Naive B cell (primary cell): ENCODE results near the gene GLRA3. TPM values are rescaled to one million over a fixed set of nuclear protein-coding genes. Genes with fewer than 3 reads are reported as not detected.
"Not testable (repeated sequence)": the region's sequence is repeated elsewhere in the genome, so short reads cannot be mapped to it uniquely, and the experiment has no call there.

ENCODE experiments used
- ATAC-seq, 2 donors: fragments of 150-1000 bp; cut with Tn5 transposase; 2 replicates each; pipeline ENCODE4 v1.10.0; 2021; ENCODE audit warnings: low read depth in 2 of 2, mild to moderate bottlenecking in 2 of 2, moderate library complexity in 2 of 2
- DNase-seq: peaks from one replicate; pipeline ENCODE4 v3.0.0; 2022
- H3K27ac Mint-ChIP-seq, 6 donors: one replicate each; pipeline ENCODE4 v1.8.0; 2020 to 2022; ENCODE audit warnings: mild to moderate bottlenecking in 6 of 6, mixed read lengths in 6 of 6, moderate library complexity in 5 of 6, inconsistent platforms in 2 of 6
- H3K27me3 Mint-ChIP-seq, 3 donors: one replicate each; pipeline ENCODE4 v1.8.0; 2021 to 2022; ENCODE audit warnings: mixed read lengths in 3 of 3, mild to moderate bottlenecking in 1 of 3
- H3K36me3 Mint-ChIP-seq, 2 donors: one replicate each; pipeline ENCODE4 v1.8.0; 2020 to 2022; ENCODE audit warnings: mixed read lengths in 2 of 2, inconsistent platforms in 1 of 2, mild to moderate bottlenecking in 1 of 2
- H3K4me1 Mint-ChIP-seq, 3 donors: one replicate each; pipeline ENCODE4 v1.8.0; 2020 to 2022; ENCODE audit warnings: mixed read lengths in 3 of 3, inconsistent platforms in 1 of 3, mild to moderate bottlenecking in 1 of 3, moderate library complexity in 1 of 3
- H3K4me3 Mint-ChIP-seq, 8 donors: one replicate each; pipeline ENCODE4 v1.8.0; 2020 to 2022; ENCODE audit warnings: mild to moderate bottlenecking in 8 of 8, mixed read lengths in 8 of 8, moderate library complexity in 8 of 8, inconsistent platforms in 2 of 8
- H3K9me3 Mint-ChIP-seq, 7 donors: one replicate each; pipeline ENCODE4 v1.8.0; 2020 to 2022; ENCODE audit warnings: mixed read lengths in 7 of 7, mild to moderate bottlenecking in 5 of 7, inconsistent platforms in 2 of 7, moderate library complexity in 1 of 7
- polyA plus RNA-seq, 6 donors: library from polyadenylated mRNA; unstranded; fragments of 300-500 nt; fragmentation: Illumina TruSeq; gene quantifications; one replicate each; pipeline ENCODE4 v1.2.3, GENCODE V29; 2021; ENCODE audit warnings: low read depth in 6 of 6

The GLRA3 gene
- polyA plus RNA-seq, 6 donors from 2014 or later: 0.04 TPM; not detected in 5

DNA sequence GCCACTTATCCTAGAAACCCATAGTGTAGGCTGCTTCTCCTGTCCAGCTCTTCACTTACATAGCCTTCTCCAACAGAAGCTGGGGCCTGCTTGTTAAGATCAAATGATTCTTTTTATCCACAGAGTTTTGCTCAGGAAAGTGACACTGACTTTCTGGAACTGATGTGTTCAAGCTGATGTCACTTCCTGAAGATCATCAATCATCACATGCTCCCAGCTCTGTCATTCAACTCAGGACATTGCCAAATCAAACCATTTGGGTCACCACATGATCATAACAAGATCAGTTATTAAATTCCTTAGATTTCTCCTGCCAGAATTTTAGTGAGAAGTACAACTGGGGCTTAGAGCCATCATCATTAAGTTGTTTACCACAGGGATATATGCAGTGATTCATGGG lies 39.4 kb downstream of the GLRA3 start:
- no peak for DNase-seq
- no peak for ATAC-seq
- peaks cover 0 to 3% (median 0%) of the 10 kb centered on the region in 7 donors for H3K9me3 Mint-ChIP-seq
- no peaks in the 10 kb centered on the region for H3K27me3 Mint-ChIP-seq
- H3K27ac Mint-ChIP-seq: no peak overlapping the region
- no peaks in the 10 kb centered on the region for H3K36me3 Mint-ChIP-seq
- no peak overlapping the region for H3K4me3 Mint-ChIP-seq
- H3K4me1 Mint-ChIP-seq: no peaks in the 10 kb centered on the region

DNA sequence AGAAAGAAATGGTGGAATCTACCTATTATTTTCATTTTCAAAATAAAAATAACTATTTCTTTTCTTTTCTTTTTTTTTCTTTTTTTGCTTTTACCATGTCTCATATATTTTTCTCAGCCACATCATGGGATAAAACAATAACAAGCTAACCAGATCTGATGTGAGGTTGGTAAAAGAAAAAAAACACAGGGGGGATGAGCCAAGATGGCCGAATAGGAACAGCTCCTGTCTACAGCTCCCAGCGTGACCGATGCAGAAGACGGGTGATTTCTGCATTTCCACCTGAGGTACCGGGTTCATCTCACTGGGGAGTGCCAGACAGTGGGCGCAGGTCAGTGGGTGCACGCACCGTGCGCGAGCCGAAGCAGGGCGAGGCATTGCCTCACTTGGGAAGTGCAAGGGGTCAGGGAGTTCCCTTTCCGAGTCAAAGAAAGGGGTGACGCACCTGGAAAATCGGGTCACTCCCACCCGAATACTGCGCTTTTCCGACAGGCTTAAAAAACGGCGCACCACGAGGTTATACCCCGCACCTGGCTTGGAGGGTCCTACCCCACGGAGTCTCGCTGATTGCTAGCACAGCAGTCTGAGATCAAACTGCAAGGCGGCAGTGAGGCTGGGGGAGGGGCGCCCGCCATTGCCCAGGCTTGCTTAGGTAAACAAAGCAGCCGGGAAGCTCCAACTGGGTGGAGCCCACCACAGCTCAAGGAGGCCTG lies 50.6 kb downstream of the GLRA3 start:
- not testable (repeated sequence) for H3K9me3 Mint-ChIP-seq, H3K4me1 Mint-ChIP-seq, DNase-seq, H3K36me3 Mint-ChIP-seq, ATAC-seq, H3K27me3 Mint-ChIP-seq, H3K4me3 Mint-ChIP-seq
- H3K27ac Mint-ChIP-seq: peak overlapping the region in 1 of 6 donors; percentile 29

DNA sequence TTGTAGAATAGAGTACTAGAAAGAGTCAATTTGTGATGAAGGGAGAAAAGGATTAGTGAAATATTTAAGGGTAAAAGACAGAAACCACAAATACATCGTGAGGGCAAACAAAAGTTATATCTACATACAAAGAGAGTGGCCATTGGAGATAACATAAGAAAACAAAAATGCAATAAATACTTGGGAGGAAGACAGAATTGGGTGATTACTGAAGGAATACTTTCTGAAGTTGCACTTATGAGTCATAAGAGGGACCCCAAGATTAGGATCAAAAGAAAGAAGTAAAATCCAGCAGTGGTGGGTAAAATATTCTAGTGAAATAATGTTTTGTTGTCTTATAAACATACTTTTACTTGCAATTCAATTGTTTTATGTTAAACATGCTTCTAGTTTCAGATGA lies 53.7 kb downstream of the GLRA3 start:
- no peak for ATAC-seq
- peaks cover 0 to 5% (median 0%) of the 10 kb centered on the region in 7 donors for H3K9me3 Mint-ChIP-seq
- no peak overlapping the region for H3K27ac Mint-ChIP-seq
- no peak overlapping the region for H3K4me3 Mint-ChIP-seq
- H3K4me1 Mint-ChIP-seq: no peaks in the 10 kb centered on the region
- H3K27me3 Mint-ChIP-seq: no peaks in the 10 kb centered on the region
- no peaks in the 10 kb centered on the region for H3K36me3 Mint-ChIP-seq
- DNase-seq: no peak

DNA sequence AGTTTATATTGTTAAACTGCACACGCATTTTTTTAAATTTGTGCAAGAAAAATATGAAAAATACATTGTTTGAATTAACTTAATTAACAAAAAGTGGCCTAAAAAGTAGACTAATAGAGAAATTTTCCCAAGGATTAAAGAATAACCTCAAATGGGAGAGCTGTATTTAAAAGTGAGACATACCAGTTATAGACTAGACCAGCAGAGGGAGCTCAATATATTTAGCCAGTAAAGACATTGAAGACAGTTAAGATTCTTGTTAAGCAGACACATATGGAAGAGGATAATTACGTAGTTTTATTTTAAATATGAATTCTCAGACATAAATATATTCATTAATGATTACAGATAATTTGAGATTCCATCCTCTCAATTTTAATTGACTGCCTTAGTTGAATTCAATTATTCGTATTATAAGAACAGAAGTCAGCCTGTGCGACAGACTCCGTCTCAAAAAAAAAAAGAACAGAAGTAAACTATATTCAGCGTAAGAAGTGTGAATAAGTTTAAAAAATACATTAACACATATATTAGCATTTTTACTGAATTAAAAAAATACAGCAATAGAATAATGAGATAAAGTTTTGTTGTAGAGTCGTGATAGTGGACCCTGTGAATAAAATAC lies 64.8 kb downstream of the GLRA3 start:
- Mint-ChIP-seq H3K36me3 (no peaks in the 10 kb centered on the region), H3K4me3 (no peak overlapping the region), H3K27me3 (peaks cover 0 to 3% (median 0%) of the 10 kb centered on the region in 3 donors), H3K9me3 (no peaks in the 10 kb centered on the region), H3K27ac (no peak overlapping the region), H3K4me1 (no peaks in the 10 kb centered on the region)
- DNase-seq (no peak), ATAC-seq (no peak)

DNA sequence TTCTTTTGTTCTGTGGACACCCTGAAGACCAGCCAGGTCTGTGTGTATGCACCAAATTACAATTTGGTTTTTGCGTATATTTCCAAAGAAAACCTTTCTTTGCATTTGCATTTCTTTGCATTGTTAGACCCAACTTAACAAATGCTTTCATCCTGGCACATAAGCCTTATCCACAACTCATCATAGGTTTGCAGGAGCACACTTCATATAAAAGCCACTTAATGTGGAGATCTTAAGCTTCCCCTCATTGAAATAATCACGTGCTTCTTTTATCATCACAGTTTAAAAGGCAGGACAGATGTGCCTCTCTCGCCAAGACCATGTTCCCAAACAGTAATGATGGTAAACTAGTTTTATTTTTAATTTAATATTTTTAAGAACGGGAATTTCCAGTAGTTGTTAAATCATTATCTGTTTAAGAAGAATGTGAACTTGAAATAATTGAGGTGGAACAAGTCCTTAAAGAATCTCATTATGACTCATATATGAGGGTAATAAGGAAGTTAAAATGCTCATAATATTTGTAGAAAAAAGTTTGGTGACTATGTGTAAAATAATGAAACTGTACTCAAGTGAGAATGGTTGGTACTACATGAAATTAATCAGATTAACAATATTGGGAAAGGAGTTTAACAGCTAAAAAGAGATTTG lies 65.5 kb downstream of the GLRA3 start:
- Mint-ChIP-seq H3K4me1 (no peaks in the 10 kb centered on the region), H3K9me3 (no peaks in the 10 kb centered on the region), H3K4me3 (no peak overlapping the region), H3K27me3 (peaks cover 0 to 3% (median 0%) of the 10 kb centered on the region in 3 donors), H3K27ac (no peak overlapping the region), H3K36me3 (no peaks in the 10 kb centered on the region)
- DNase-seq (no peak), ATAC-seq (no peak)

DNA sequence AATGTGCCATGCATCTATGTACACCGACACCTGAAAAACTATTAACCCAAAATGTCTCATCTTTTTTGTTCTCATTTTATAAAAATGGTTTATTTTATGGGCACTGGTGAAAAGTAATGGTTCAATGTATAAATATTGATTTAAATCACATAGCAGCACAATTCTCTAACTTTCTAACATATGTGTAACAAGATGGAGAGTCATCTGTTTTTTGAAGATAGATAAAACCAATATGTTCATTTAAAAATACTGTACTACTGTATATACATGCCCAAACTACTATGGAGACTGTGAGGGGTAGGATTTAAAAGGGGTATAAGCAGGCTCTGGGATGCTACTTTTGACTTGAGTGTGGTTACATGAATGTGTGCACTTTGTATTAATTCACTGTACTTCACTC lies 67.6 kb downstream of the GLRA3 start:
- H3K4me1 Mint-ChIP-seq: no peaks in the 10 kb centered on the region
- H3K27ac Mint-ChIP-seq: no peak overlapping the region
- no peaks in the 10 kb centered on the region for H3K9me3 Mint-ChIP-seq

DNA sequence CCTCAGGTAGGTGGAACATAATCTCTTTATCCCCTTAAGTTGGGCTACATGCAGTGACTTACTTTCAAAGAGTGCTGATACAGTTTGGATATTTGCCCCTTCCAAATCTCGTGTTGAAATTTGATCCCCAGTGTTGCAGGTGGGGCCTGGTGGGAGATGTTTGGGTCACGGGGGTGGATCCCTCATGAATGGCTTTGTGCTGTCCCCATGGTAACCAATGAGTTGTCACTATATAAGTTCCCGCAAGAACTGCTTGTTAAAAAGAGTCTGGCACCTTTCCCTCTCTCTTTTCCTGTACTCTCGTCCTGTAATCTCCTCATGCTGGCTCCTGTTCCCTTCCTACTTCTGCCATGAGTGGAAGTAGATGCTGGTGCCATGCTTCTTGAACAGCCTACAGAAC lies 71.3 kb downstream of the GLRA3 start:
- DNase-seq (no peak), ATAC-seq (no peak)
- H3K9me3 Mint-ChIP-seq: no peaks in the 10 kb centered on the region
- no peaks in the 10 kb centered on the region for H3K4me1 Mint-ChIP-seq
- H3K36me3 Mint-ChIP-seq: no peaks in the 10 kb centered on the region
- no peak overlapping the region for H3K27ac Mint-ChIP-seq
- H3K27me3 Mint-ChIP-seq: peaks cover 0 to 6% (median 0%) of the 10 kb centered on the region in 3 donors
- no peak overlapping the region for H3K4me3 Mint-ChIP-seq

More for the DNA sequence above, 67.6 kb downstream of the GLRA3 start:
- ATAC-seq (no peak), DNase-seq (no peak)
- no peak overlapping the region for H3K4me3 Mint-ChIP-seq
- H3K27me3 Mint-ChIP-seq: peaks cover 0 to 6% (median 0%) of the 10 kb centered on the region in 3 donors
- H3K36me3 Mint-ChIP-seq: no peaks in the 10 kb centered on the region

DNA sequence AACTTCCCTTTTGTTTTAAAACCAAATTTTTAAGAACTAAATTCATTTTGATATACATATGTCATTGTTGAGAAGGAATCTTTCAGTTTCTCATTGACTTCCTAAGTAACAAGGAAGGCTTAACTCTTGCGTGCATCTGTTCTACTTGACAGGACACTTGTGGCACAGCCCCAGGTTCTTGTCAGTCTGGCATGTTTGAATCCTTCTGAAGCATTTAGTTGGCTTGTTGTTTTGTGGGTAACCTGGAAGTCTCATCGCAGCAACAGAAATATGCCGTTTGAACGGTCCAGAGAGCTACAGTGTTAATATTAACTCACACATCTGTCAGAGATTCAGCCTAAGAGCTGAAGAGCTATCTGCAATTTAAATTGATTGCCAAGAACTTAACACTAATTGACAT lies 76.0 kb downstream of the GLRA3 start:
- H3K36me3 Mint-ChIP-seq: no peaks in the 10 kb centered on the region
- no peak overlapping the region for H3K4me3 Mint-ChIP-seq
- ATAC-seq (no peak), DNase-seq (no peak)
- no peak overlapping the region for H3K27ac Mint-ChIP-seq
- H3K27me3 Mint-ChIP-seq: peaks cover 0 to 3% (median 0%) of the 10 kb centered on the region in 3 donors
- H3K9me3 Mint-ChIP-seq: no peaks in the 10 kb centered on the region
- no peaks in the 10 kb centered on the region for H3K4me1 Mint-ChIP-seq

DNA sequence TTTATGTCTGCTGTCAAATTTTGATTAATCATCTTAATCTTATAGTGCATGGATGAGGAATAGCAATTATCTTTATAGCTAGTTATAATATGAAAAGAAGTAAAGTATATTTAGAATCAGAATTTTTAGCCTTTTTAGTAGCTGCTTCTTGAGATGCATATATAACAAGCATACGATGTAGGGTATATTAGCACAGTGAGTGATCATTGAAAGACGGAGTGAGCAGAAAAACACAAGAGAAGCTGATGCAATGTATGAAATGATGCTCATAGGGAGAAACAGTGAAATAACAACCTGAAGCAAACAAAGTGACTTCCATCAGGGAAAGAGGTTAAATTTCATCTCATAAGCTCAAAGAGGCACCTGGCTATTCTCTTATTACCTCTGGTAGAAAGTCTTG lies 77.0 kb downstream of the GLRA3 start:
- DNase-seq (no peak), ATAC-seq (no peak)
- no peak overlapping the region for H3K27ac Mint-ChIP-seq
- H3K36me3 Mint-ChIP-seq: no peaks in the 10 kb centered on the region
- peaks cover 0 to under 1% (median 0%) of the 10 kb centered on the region in 7 donors for H3K9me3 Mint-ChIP-seq
- no peaks in the 10 kb centered on the region for H3K4me1 Mint-ChIP-seq
- H3K4me3 Mint-ChIP-seq: no peak overlapping the region
- peaks cover 0 to 3% (median 0%) of the 10 kb centered on the region in 3 donors for H3K27me3 Mint-ChIP-seq

DNA sequence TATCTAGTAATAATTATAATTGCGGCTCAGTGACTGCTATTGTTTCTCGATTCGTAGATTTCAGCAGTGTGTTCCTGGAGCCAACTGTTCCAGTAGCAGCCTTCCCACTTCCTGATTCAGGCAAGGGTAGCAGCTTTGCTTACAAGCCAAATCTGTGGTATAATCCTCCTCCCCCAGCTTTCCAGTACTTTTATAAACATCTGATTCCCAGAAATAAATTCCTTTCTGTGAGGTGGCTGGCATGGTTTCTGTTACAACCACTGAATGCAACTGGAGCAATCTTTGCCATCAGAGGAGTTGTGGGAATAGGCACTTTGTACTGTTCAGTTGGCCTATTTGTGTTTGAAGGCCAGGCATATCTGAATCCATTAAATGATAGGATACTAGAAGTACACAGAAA lies 80.0 kb downstream of the GLRA3 start:
- DNase-seq (no peak), ATAC-seq (no peak)
- H3K9me3 Mint-ChIP-seq: peaks cover 0 to 21% (median 8%) of the 10 kb centered on the region in 7 donors
- H3K4me3 Mint-ChIP-seq: no peak overlapping the region
- no peaks in the 10 kb centered on the region for H3K27me3 Mint-ChIP-seq
- H3K36me3 Mint-ChIP-seq: no peaks in the 10 kb centered on the region
- no peaks in the 10 kb centered on the region for H3K4me1 Mint-ChIP-seq
- H3K27ac Mint-ChIP-seq: no peak overlapping the region

DNA sequence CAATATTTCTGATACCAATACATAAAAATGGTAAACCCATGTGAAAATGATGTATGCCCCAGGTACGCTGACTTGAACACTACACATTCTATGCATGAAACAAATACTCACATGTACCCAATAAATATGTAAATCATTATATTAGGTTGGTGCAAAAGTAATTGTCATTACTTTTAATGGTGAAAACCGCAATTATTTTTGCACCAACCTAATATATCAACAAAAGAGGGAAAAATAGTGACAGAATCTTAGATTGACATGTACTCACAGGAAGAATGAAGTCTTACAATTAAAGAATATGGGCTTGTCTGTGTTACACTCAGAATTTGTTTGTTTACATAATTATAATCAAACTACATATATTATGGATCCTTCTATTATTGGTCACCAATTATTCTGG lies 82.3 kb downstream of the GLRA3 start:
- ATAC-seq (no peak), DNase-seq (no peak)
- H3K4me3 Mint-ChIP-seq: no peak overlapping the region
- peaks cover 0 to 21% (median 8%) of the 10 kb centered on the region in 7 donors for H3K9me3 Mint-ChIP-seq
- H3K4me1 Mint-ChIP-seq: no peaks in the 10 kb centered on the region
- H3K27ac Mint-ChIP-seq: no peak overlapping the region
- no peaks in the 10 kb centered on the region for H3K27me3 Mint-ChIP-seq
- H3K36me3 Mint-ChIP-seq: no peaks in the 10 kb centered on the region

DNA sequence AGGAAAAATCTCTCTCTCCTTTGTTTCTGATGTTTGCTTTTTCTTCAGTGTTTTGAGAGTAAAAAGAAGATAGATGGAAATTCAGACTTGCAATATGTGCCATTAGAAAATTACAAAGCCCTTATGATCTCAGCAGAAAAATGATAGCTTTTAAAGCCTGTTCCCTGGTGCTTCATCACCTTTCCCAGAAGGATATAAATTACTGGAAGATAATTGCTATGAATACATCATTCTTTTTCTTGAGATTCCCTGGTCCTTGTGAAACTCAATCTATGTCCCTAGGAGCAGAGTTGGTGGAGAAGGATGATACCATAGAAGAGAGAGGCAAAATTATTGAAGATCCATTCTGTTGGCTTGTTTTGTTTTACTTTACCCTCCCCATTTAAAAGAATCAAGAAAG lies 86.5 kb downstream of the GLRA3 start:
- Mint-ChIP-seq H3K27me3 (no peaks in the 10 kb centered on the region), H3K36me3 (no peaks in the 10 kb centered on the region), H3K27ac (no peak overlapping the region), H3K4me1 (no peaks in the 10 kb centered on the region), H3K9me3 (peaks cover 0 to 21% (median 8%) of the 10 kb centered on the region in 7 donors), H3K4me3 (no peak overlapping the region)
- ATAC-seq: no peak
- no peak for DNase-seq

DNA sequence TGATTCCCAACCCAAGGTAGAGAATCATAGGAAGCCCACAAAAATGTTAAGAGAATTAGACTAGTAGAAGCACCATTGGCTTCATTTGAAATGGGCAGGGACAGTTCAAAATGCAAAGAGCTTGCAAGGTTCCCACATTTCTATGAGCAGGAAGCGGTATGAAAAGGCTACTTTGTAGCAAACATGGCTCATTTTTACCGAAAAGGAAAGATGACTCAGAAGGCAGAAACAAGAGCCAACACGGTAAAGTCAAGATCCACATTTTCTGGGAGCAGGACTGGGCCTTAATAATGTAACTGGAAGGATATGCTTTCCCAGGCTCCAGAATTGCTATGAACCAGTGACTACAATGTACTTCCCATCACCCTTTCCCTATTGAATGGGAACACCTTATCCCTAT lies 89.5 kb downstream of the GLRA3 start:
- H3K4me3 Mint-ChIP-seq: no peak overlapping the region
- H3K4me1 Mint-ChIP-seq: no peaks in the 10 kb centered on the region
- H3K9me3 Mint-ChIP-seq: peaks cover 0 to 5% (median 2%) of the 10 kb centered on the region in 7 donors
- H3K27me3 Mint-ChIP-seq: no peaks in the 10 kb centered on the region
- H3K27ac Mint-ChIP-seq: no peak overlapping the region
- H3K36me3 Mint-ChIP-seq: no peaks in the 10 kb centered on the region
- no peak for ATAC-seq
- no peak for DNase-seq

DNA sequence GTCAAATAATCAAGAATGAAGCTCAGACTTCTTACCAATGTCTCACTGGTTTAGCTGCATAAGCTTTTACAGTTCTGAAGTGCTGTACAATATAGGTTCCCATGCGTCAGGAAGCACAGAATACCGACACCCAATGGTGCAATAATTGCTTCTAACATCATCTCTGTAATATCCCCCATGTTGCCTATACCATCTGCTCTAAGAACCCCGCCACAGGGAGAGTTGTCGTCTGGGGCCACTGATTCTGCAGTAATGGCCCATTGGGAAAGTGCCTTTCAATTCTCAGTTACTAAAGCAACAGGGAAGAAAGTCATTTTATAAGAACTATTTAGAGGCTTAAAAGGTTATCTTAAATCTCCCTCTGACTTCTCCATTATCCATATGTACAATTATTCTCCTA lies 94.9 kb downstream of the GLRA3 start:
- no peak for ATAC-seq
- Mint-ChIP-seq H3K27ac (no peak overlapping the region), H3K4me1 (no peaks in the 10 kb centered on the region), H3K36me3 (no peaks in the 10 kb centered on the region), H3K27me3 (no peaks in the 10 kb centered on the region), H3K4me3 (no peak overlapping the region), H3K9me3 (peaks cover 0 to 2% (median 0%) of the 10 kb centered on the region in 7 donors)
- DNase-seq: no peak
